GM12878 (cell line): ENCODE measurements around the gene PLEKHJ1.

Experiments used
- CEBPB ChIP-seq, 2 experiments: fragments of 150-350 bp in 1 of 2; IDR thresholded peaks; 2 replicates each; pipeline ENCODE4 v1.6.1; 2012 to 2014; ENCODE audit warnings: low read depth in 2 of 2, low read length in 2 of 2, borderline replicate concordance in 1 of 2, inconsistent platforms in 1 of 2
- POLR2AphosphoS5 ChIP-seq: IDR thresholded peaks from 2 replicates; pipeline ENCODE4 v1.6.1; 2011; ENCODE audit warnings: mild to moderate bottlenecking, low read length, inconsistent platforms
- SP1 ChIP-seq: IDR thresholded peaks from one replicate; pipeline ENCODE4 v1.6.1; 2011; ENCODE audit warnings: low read depth, low read length
- ZZZ3 ChIP-seq: IDR thresholded peaks from 2 replicates; pipeline ENCODE4 v1.6.1; 2011; ENCODE audit warnings: low read depth; ENCODE audit not compliant: control insufficient read depth, insufficient read length
- TF ChIP-seq, protein P1 (sequence below): IDR thresholded peaks from 2 replicates; pipeline ENCODE4 v1.6.1; 2012; ENCODE audit warnings: low read length, inconsistent platforms

DNA sequence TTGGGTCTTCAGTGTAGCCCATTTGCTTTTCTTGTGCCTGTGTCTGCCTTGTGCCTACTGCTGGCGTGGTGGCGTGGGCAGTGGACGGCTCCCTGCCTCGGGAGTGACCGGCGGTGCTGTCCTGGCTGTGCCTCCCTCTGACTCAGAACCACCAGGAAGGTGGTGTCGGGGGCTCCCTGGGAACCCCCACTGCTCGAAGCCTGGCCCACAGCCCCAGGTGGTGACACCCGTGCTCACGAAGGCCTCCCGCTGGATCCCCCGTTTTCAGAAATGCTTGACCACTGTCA, 7.9 kb upstream of the PLEKHJ1 start:
- TF ChIP-seq POLR2AphosphoS5, result no peak
- no peak for TF ChIP-seq SP1
- no peak for TF ChIP-seq CEBPB (IDR thresholded peaks at IDR 0.05; ENCODE audit: borderline replicate concordance in 1 of 2, low read depth in 2 of 2, low read length in 2 of 2)
- TF ChIP-seq, protein P1, sequence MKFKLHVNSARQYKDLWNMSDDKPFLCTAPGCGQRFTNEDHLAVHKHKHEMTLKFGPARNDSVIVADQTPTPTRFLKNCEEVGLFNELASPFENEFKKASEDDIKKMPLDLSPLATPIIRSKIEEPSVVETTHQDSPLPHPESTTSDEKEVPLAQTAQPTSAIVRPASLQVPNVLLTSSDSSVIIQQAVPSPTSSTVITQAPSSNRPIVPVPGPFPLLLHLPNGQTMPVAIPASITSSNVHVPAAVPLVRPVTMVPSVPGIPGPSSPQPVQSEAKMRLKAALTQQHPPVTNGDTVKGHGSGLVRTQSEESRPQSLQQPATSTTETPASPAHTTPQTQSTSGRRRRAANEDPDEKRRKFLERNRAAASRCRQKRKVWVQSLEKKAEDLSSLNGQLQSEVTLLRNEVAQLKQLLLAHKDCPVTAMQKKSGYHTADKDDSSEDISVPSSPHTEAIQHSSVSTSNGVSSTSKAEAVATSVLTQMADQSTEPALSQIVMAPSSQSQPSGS, result no peak
- TF ChIP-seq ZZZ3, result no peak
